SK-N-SH treated with all-trans-retinoic acid at 6 μM for 48 hours (cell line): ENCODE results near the gene TEX101.

Experiments used
- ARNTL ChIP-seq: fragments of 450-650 bp; formaldehyde crosslinking; IDR thresholded peaks from 2 replicates; pipeline ENCODE4 v1.5.0; 2020; ENCODE audit warnings: low read depth, mild to moderate bottlenecking, moderate library complexity, borderline replicate concordance
- BACH2 ChIP-seq: fragments of 250-450 bp; sonication (Bioruptor Pico); IDR thresholded peaks from 2 replicates; pipeline ENCODE4 v1.9.0; 2021; ENCODE audit warnings: mild to moderate bottlenecking, borderline replicate concordance
- CSDC2 ChIP-seq: fragments of 250-450 bp; sonication (Bioruptor Pico); IDR thresholded peaks from 2 replicates; pipeline ENCODE4 v1.5.0; 2020; ENCODE audit warnings: mild to moderate bottlenecking, moderate library complexity
- ISL1 ChIP-seq: fragments of 250-450 bp; sonication (Bioruptor Pico); IDR thresholded peaks from 2 replicates; pipeline ENCODE4 v2.1.2; 2022; ENCODE audit warnings: mild to moderate bottlenecking, moderate library complexity
- PPARA ChIP-seq: fragments of 250-450 bp; sonication (Bioruptor Pico); IDR thresholded peaks from 2 replicates; pipeline ENCODE4 v1.5.0; 2020; ENCODE audit warnings: mild to moderate bottlenecking, borderline replicate concordance
- RARB ChIP-seq: fragments of 250-450 bp; sonication (Bioruptor Pico); IDR thresholded peaks from 2 replicates; pipeline ENCODE4 v1.8.0; 2021; ENCODE audit warnings: mild to moderate bottlenecking, moderate library complexity
- TCF4 ChIP-seq: fragments of 250-450 bp; sonication (Bioruptor Pico); IDR thresholded peaks from 2 replicates; pipeline ENCODE4 v1.8.0; 2021; ENCODE audit warnings: mild to moderate bottlenecking, moderate library complexity, borderline replicate concordance
- ZC3H10 ChIP-seq: fragments of 250-450 bp; sonication (Bioruptor Pico); IDR thresholded peaks from 2 replicates; pipeline ENCODE4 v1.5.1; 2021; ENCODE audit warnings: mild to moderate bottlenecking, moderate library complexity
- ZFP3 ChIP-seq: fragments of 250-450 bp; sonication (Bioruptor Pico); IDR thresholded peaks from 2 replicates; pipeline ENCODE4 v1.5.0; 2020; ENCODE audit warnings: mild to moderate bottlenecking, moderate library complexity
- ZFP30 ChIP-seq: fragments of 450-650 bp; formaldehyde crosslinking; IDR thresholded peaks from 2 replicates; pipeline ENCODE4 v1.5.0; 2022; ENCODE audit warnings: mild to moderate bottlenecking, moderate library complexity
- ZNF8 ChIP-seq: fragments of 450-650 bp; formaldehyde crosslinking; IDR thresholded peaks from 2 replicates; pipeline ENCODE4 v1.5.0; 2020; ENCODE audit warnings: mild to moderate bottlenecking, moderate library complexity
- TF ChIP-seq, protein P1 (sequence below): fragments of 250-450 bp; sonication (Bioruptor Pico); IDR thresholded peaks from 2 replicates; pipeline ENCODE4 v1.5.1; 2020; ENCODE audit warnings: low read depth, mild to moderate bottlenecking, moderate library complexity
- TF ChIP-seq, protein P2 (sequence below): fragments of 250-450 bp; sonication (Bioruptor Pico); IDR thresholded peaks from 2 replicates; pipeline ENCODE4 v1.8.0; 2020; ENCODE audit warnings: mild to moderate bottlenecking, moderate library complexity, borderline replicate concordance

- TF ChIP-seq ZFP30 (CRISPR knock-in tag) (no peak), BACH2 (CRISPR knock-in tag) (no peak), ZC3H10 (CRISPR knock-in tag) (no peak), ARNTL (CRISPR knock-in tag) (no peak), RARB (no peak), CSDC2 (CRISPR knock-in tag) (no peak), ZFP3 (CRISPR knock-in tag) (no peak), ISL1 (CRISPR knock-in tag) (no peak), ZNF8 (CRISPR knock-in tag) (no peak), PPARA (CRISPR knock-in tag) (no peak), TCF4 (CRISPR knock-in tag) (no peak)
- TF ChIP-seq, protein P1, sequence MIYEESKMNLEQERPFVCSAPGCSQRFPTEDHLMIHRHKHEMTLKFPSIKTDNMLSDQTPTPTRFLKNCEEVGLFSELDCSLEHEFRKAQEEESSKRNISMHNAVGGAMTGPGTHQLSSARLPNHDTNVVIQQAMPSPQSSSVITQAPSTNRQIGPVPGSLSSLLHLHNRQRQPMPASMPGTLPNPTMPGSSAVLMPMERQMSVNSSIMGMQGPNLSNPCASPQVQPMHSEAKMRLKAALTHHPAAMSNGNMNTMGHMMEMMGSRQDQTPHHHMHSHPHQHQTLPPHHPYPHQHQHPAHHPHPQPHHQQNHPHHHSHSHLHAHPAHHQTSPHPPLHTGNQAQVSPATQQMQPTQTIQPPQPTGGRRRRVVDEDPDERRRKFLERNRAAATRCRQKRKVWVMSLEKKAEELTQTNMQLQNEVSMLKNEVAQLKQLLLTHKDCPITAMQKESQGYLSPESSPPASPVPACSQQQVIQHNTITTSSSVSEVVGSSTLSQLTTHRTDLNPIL: no peak
- TF ChIP-seq, protein P2, sequence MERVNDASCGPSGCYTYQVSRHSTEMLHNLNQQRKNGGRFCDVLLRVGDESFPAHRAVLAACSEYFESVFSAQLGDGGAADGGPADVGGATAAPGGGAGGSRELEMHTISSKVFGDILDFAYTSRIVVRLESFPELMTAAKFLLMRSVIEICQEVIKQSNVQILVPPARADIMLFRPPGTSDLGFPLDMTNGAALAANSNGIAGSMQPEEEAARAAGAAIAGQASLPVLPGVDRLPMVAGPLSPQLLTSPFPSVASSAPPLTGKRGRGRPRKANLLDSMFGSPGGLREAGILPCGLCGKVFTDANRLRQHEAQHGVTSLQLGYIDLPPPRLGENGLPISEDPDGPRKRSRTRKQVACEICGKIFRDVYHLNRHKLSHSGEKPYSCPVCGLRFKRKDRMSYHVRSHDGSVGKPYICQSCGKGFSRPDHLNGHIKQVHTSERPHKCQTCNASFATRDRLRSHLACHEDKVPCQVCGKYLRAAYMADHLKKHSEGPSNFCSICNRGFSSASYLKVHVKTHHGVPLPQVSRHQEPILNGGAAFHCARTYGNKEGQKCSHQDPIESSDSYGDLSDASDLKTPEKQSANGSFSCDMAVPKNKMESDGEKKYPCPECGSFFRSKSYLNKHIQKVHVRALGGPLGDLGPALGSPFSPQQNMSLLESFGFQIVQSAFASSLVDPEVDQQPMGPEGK: no peak
Measured at GRCh38 chr19:43430142-43430710, 15.5 kb downstream of the TEX101 start.
